ENCODE results near the gene SPATA17.
"Not testable (repeated sequence)": the region's sequence is repeated elsewhere in the genome, so short reads cannot be mapped to it uniquely, and the experiment has no call there.

SPATA17 gene

GRCh38 chr1:217674028-217674729 is 43.0 kb downstream of the SPATA17 start:
- no peak for DNase-seq (ENCODE audit: low read depth in 3 of 3)

- no peak for DNase-seq (ENCODE audit: low read depth in 3 of 3)
Measured at GRCh38 chr1:217681806-217682205, 50.7 kb downstream of the SPATA17 start.

- DNase-seq (ENCODE audit: low read depth in 3 of 3): no peak
Measured at GRCh38 chr1:217687511-217687910, 56.4 kb downstream of the SPATA17 start.

- not testable (repeated sequence) for DNase-seq (ENCODE audit: low read depth in 3 of 3)
Measured at GRCh38 chr1:217696140-217696539, 65.0 kb downstream of the SPATA17 start.

- DNase-seq (ENCODE audit: low read depth in 3 of 3): no peak
Measured at GRCh38 chr1:217703326-217703725, 72.2 kb downstream of the SPATA17 start.

GRCh38 chr1:217712925-217713597 is 81.9 kb downstream of the SPATA17 start:
- no peak for DNase-seq (ENCODE audit: low read depth in 3 of 3)

GRCh38 chr1:217715681-217716080 is 84.5 kb downstream of the SPATA17 start:
- DNase-seq (ENCODE audit: low read depth in 3 of 3): no peak

GRCh38 chr1:217717959-217718358 is 86.8 kb downstream of the SPATA17 start:
- no peak for DNase-seq (ENCODE audit: low read depth in 3 of 3)

- no peak for DNase-seq (ENCODE audit: low read depth in 3 of 3)
Measured at GRCh38 chr1:217718873-217719272, 87.7 kb downstream of the SPATA17 start.

- no peak for DNase-seq (ENCODE audit: low read depth in 3 of 3)
Measured at GRCh38 chr1:217721692-217722091, 90.5 kb downstream of the SPATA17 start.

- no peak for DNase-seq (ENCODE audit: low read depth in 3 of 3)
Measured at GRCh38 chr1:217734973-217735372, 103.8 kb downstream of the SPATA17 start.

- DNase-seq (ENCODE audit: low read depth in 3 of 3): no peak
Measured at GRCh38 chr1:217747156-217747769, 116.1 kb downstream of the SPATA17 start.

GRCh38 chr1:217769768-217770167 is 138.6 kb downstream of the SPATA17 start:
- DNase-seq (ENCODE audit: low read depth in 3 of 3): no peak

GRCh38 chr1:217770918-217771317 is 139.8 kb downstream of the SPATA17 start:
- no peak for DNase-seq (ENCODE audit: low read depth in 3 of 3)

- no peak for DNase-seq (ENCODE audit: low read depth in 3 of 3)
Measured at GRCh38 chr1:217776693-217777092, 145.5 kb downstream of the SPATA17 start.

- DNase-seq (ENCODE audit: low read depth in 3 of 3): no peak
Measured at GRCh38 chr1:217781056-217781455, 149.9 kb downstream of the SPATA17 start.

GRCh38 chr1:217791091-217791490 is 159.9 kb downstream of the SPATA17 start:
- DNase-seq (ENCODE audit: low read depth in 3 of 3): no peak

GRCh38 chr1:217805792-217806191 is 174.6 kb downstream of the SPATA17 start:
- DNase-seq (ENCODE audit: low read depth in 3 of 3): no peak

- DNase-seq (ENCODE audit: low read depth in 3 of 3): no peak
Measured at GRCh38 chr1:217812175-217812574, 181.0 kb downstream of the SPATA17 start.

- no peak for DNase-seq (ENCODE audit: low read depth in 3 of 3)
Measured at GRCh38 chr1:217813031-217813430, 181.9 kb downstream of the SPATA17 start.

- no peak for DNase-seq (ENCODE audit: low read depth in 3 of 3)
Measured at GRCh38 chr1:217837691-217838090, 206.5 kb downstream of the SPATA17 start.

- no peak for DNase-seq (ENCODE audit: low read depth in 3 of 3)
Measured at GRCh38 chr1:217839161-217839560, 208.0 kb downstream of the SPATA17 start.

- DNase-seq (ENCODE audit: low read depth in 3 of 3): no peak
Measured at GRCh38 chr1:217846733-217847132, 215.6 kb downstream of the SPATA17 start.
